Measurements from ENCODE around the gene IDE. TPM values are rescaled to one million over a fixed set of nuclear protein-coding genes. Genes with fewer than 3 reads are reported as not detected.

The IDE gene
- total and polyA plus RNA-seq, 9 of the 15 experiments (the other 6 are each of a cell fraction or from before 2014, with no cell fraction given), result 10.2 to 50.6 (median 33.2) TPM

DNA sequence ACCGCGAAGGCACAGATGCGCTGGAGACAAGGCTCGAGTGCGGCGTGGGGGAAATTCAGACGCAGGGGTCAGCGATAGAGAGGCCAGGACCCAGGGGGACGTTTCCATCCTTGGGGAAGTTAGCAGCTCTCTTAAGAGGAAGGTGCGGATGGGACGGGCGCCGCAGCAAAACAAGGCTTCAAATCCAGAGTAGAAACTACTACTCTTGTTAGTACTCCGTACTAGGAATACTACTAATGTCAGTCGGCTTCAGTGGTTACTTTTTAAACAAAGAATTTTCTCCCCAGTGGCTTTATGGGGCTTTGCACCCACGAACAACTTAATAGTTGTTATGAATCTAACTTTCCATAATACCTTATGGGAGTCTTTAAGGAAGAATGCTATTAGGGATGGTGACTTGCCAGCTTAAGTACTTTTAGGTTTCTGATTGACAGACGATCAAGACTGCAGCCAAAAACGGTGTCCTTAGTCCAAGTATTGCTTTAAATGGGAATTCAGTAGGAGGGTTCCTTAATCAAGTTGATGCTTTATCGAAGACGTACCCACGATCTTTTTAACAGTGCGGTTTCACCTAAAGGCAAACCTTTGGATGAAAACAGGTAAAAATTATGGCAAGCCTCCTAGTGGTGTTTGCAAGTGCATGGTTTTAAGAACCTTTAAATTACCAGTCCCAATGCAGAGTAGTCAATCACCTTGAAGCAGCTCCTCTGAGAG, 812 bp upstream of the IDE start (continued):
- TF ChIP-seq, protein P1, sequence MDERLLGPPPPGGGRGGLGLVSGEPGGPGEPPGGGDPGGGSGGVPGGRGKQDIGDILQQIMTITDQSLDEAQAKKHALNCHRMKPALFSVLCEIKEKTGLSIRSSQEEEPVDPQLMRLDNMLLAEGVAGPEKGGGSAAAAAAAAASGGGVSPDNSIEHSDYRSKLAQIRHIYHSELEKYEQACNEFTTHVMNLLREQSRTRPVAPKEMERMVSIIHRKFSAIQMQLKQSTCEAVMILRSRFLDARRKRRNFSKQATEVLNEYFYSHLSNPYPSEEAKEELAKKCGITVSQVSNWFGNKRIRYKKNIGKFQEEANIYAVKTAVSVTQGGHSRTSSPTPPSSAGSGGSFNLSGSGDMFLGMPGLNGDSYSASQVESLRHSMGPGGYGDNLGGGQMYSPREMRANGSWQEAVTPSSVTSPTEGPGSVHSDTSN (CRISPR knock-in tag; IDR thresholded peaks at IDR 0.05; ENCODE audit: low read depth), result no peak
- TF ChIP-seq, protein P1 (tag; conservative IDR thresholded peaks at IDR 0.05; ENCODE audit: low read depth), result 0 out of 2 replicates have a peak, but pooled peaks have one; percentile 22
- no peak for TF ChIP-seq YY1 (IDR thresholded peaks at IDR 0.05; ENCODE audit: borderline replicate concordance in 1 of 3, control insufficient read depth in 1 of 3, extremely low read depth in 1 of 3, insufficient read depth in 3 of 3, insufficient read length in 1 of 3, insufficient replicate concordance in 2 of 3, low read depth in 1 of 3, low read length in 2 of 3)
- TF ChIP-seq, protein P2, sequence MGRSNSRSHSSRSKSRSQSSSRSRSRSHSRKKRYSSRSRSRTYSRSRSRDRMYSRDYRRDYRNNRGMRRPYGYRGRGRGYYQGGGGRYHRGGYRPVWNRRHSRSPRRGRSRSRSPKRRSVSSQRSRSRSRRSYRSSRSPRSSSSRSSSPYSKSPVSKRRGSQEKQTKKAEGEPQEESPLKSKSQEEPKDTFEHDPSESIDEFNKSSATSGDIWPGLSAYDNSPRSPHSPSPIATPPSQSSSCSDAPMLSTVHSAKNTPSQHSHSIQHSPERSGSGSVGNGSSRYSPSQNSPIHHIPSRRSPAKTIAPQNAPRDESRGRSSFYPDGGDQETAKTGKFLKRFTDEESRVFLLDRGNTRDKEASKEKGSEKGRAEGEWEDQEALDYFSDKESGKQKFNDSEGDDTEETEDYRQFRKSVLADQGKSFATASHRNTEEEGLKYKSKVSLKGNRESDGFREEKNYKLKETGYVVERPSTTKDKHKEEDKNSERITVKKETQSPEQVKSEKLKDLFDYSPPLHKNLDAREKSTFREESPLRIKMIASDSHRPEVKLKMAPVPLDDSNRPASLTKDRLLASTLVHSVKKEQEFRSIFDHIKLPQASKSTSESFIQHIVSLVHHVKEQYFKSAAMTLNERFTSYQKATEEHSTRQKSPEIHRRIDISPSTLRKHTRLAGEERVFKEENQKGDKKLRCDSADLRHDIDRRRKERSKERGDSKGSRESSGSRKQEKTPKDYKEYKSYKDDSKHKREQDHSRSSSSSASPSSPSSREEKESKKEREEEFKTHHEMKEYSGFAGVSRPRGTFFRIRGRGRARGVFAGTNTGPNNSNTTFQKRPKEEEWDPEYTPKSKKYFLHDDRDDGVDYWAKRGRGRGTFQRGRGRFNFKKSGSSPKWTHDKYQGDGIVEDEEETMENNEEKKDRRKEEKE (IDR thresholded peaks at IDR 0.05; ENCODE audit: borderline replicate concordance in 1 of 2, control insufficient read depth in 1 of 2, low read depth in 2 of 2, low read length in 1 of 2), result no peak
- TF ChIP-seq, protein P3, sequence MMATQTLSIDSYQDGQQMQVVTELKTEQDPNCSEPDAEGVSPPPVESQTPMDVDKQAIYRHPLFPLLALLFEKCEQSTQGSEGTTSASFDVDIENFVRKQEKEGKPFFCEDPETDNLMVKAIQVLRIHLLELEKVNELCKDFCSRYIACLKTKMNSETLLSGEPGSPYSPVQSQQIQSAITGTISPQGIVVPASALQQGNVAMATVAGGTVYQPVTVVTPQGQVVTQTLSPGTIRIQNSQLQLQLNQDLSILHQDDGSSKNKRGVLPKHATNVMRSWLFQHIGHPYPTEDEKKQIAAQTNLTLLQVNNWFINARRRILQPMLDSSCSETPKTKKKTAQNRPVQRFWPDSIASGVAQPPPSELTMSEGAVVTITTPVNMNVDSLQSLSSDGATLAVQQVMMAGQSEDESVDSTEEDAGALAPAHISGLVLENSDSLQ (IDR thresholded peaks at IDR 0.05), result peak; percentile 82
- TF ChIP-seq, protein P4, sequence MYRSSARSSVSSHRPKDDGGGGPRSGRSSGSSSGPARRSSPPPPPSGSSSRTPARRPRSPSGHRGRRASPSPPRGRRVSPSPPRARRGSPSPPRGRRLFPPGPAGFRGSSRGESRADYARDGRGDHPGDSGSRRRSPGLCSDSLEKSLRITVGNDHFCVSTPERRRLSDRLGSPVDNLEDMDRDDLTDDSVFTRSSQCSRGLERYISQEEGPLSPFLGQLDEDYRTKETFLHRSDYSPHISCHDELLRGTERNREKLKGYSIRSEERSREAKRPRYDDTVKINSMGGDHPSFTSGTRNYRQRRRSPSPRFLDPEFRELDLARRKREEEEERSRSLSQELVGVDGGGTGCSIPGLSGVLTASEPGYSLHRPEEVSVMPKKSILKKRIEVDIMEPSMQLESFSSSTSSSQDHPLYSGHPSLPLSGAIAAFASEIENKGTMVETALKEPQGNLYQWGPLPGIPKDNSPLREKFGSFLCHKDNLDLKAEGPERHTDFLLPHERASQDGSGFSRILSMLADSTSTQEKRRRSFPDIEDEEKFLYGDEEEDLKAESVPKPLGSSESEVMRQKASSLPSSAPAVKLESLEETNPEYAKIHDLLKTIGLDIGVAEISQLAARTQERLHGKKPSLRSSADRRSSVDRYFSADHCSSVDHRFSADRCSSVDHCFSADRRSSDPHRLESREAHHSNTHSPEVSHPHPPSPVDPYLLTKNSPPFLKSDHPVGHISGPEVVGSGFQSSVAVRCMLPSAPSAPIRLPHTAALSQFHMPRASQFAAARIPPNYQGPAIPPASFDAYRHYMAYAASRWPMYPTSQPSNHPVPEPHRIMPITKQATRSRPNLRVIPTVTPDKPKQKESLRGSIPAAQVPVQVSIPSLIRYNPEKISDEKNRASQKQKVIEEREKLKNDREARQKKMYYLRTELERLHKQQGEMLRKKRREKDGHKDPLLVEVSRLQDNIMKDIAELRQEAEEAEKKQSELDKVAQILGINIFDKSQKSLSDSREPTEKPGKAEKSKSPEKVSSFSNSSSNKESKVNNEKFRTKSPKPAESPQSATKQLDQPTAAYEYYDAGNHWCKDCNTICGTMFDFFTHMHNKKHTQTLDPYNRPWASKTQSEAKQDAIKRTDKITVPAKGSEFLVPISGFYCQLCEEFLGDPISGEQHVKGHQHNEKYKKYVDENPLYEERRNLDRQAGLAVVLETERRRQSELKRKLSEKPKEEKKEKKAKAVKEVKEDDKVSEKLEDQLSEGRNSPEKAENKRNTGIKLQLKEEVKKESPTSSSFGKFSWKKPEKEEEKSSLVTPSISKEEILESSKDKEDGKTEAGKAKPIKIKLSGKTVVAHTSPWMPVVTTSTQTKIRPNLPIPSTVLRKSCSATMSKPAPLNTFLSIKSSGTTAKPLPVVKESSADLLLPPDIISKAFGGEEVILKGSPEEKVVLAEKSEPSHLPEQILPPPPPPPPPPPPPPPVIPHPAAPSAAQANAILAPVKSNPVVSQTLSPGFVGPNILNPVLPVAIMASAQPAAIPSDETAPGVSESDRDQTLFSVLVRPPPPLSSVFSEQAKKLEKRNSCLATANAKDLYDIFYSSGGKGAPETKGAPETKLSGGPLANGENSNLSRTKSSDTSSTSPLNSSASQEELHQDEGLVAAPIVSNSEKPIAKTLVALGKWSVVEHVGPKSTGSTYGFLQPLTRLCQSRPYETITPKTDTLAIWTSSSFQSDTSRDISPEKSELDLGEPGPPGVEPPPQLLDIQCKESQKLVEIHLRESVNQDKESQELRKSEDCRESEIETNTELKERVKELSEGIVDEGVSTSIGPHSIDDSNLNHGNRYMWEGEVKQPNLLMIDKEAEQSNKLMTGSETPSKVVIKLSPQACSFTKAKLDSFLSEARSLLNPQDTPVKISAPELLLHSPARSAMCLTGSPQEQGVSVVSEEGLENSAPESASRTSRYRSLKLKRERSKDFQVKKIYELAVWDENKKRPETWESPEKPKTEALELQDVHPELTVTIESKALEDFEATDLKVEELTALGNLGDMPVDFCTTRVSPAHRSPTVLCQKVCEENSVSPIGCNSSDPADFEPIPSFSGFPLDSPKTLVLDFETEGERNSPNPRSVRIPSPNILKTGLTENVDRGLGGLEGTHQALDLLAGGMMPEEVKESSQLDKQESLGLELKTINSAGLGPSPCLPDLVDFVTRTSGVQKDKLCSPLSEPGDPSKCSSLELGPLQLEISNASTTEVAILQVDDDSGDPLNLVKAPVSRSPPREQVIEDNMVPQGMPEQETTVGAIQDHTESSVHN (IDR thresholded peaks at IDR 0.05; ENCODE audit: borderline replicate concordance in 1 of 2, low read depth in 1 of 2), result no peak
- TF ChIP-seq, protein P5, sequence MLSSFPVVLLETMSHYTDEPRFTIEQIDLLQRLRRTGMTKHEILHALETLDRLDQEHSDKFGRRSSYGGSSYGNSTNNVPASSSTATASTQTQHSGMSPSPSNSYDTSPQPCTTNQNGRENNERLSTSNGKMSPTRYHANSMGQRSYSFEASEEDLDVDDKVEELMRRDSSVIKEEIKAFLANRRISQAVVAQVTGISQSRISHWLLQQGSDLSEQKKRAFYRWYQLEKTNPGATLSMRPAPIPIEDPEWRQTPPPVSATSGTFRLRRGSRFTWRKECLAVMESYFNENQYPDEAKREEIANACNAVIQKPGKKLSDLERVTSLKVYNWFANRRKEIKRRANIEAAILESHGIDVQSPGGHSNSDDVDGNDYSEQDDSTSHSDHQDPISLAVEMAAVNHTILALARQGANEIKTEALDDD (IDR thresholded peaks at IDR 0.05), result peak; percentile 51

All from K562 (cell line).